ENCODE measurements around the gene MMS19.

The MMS19 gene

GRCh38 chr10:97454330-97455036, 43.7 kb downstream of the MMS19 start:
- H3K4me1 Mint-ChIP-seq (ENCODE audit: low read depth): peaks cover 8% of the 10 kb centered on the region
- H3K27me3 Mint-ChIP-seq (ENCODE audit: low read depth): no peaks in the 10 kb centered on the region
- no peaks in the 10 kb centered on the region for H3K9me3 Mint-ChIP-seq
- H3K4me3 Mint-ChIP-seq: no peak overlapping the region
- H3K27ac Mint-ChIP-seq: peak overlapping the region; percentile 32
- DNase-seq (ENCODE audit: low spot score): no peak
- peaks cover 49% of the 10 kb centered on the region for H3K36me3 Mint-ChIP-seq (ENCODE audit: low read depth)

- Mint-ChIP-seq H3K4me1 (ENCODE audit: low read depth) (peaks cover 16% of the 10 kb centered on the region), H3K4me3 (no peak overlapping the region), H3K36me3 (ENCODE audit: low read depth) (peaks cover 37% of the 10 kb centered on the region), H3K27ac (no peak overlapping the region), H3K27me3 (ENCODE audit: low read depth) (no peaks in the 10 kb centered on the region), H3K9me3 (no peaks in the 10 kb centered on the region)
- DNase-seq (ENCODE audit: low spot score): no peak
Observed at GRCh38 chr10:97452352-97452751, 45.9 kb downstream of the MMS19 start.

GRCh38 chr10:97451605-97452004, 46.6 kb downstream of the MMS19 start:
- no peak for DNase-seq (ENCODE audit: low spot score)
- H3K27me3 Mint-ChIP-seq (ENCODE audit: low read depth): no peaks in the 10 kb centered on the region
- H3K4me1 Mint-ChIP-seq (ENCODE audit: low read depth): peaks cover 18% of the 10 kb centered on the region
- no peak overlapping the region for H3K4me3 Mint-ChIP-seq
- no peak overlapping the region for H3K27ac Mint-ChIP-seq
- H3K9me3 Mint-ChIP-seq: no peaks in the 10 kb centered on the region
- peaks cover 34% of the 10 kb centered on the region for H3K36me3 Mint-ChIP-seq (ENCODE audit: low read depth)

- Mint-ChIP-seq H3K36me3 (ENCODE audit: low read depth) (peaks cover 31% of the 10 kb centered on the region), H3K27ac (no peak overlapping the region), H3K4me3 (no peak overlapping the region), H3K4me1 (ENCODE audit: low read depth) (peaks cover 20% of the 10 kb centered on the region), H3K9me3 (no peaks in the 10 kb centered on the region), H3K27me3 (ENCODE audit: low read depth) (no peaks in the 10 kb centered on the region)
- DNase-seq (ENCODE audit: low spot score): no peak
Observed at GRCh38 chr10:97450828-97451227, 47.4 kb downstream of the MMS19 start.

GRCh38 chr10:97445722-97446639, 52.2 kb downstream of the MMS19 start, which contains the start of the genes EXOSC1 and ZDHHC16:
EXOSC1 (minus strand) TSS chr10:97446006; CDS start chr10:97445985, 21 bp downstream.
ZDHHC16 (plus strand) TSS chr10:97446175; CDS start chr10:97451676, 5,501 bp downstream.
- H3K36me3 Mint-ChIP-seq (ENCODE audit: low read depth): peaks cover 14% of the 10 kb centered on the region
- H3K4me1 Mint-ChIP-seq (ENCODE audit: low read depth): peaks cover 29% of the 10 kb centered on the region
- peak; percentile 96 for DNase-seq (ENCODE audit: low spot score)
- peak within 1 kb of the TSS; percentile 91 for H3K4me3 Mint-ChIP-seq
- H3K27me3 Mint-ChIP-seq (ENCODE audit: low read depth): no peaks in the 10 kb centered on the region
- H3K9me3 Mint-ChIP-seq: no peaks in the 10 kb centered on the region
- peak within 1 kb of the TSS; percentile 78 for H3K27ac Mint-ChIP-seq

- Mint-ChIP-seq H3K9me3 (no peaks in the 10 kb centered on the region), H3K4me1 (ENCODE audit: low read depth) (peaks cover 29% of the 10 kb centered on the region), H3K36me3 (ENCODE audit: low read depth) (peaks cover 16% of the 10 kb centered on the region), H3K27ac (peak overlapping the region; percentile 78), H3K4me3 (peak overlapping the region; percentile 91), H3K27me3 (ENCODE audit: low read depth) (no peaks in the 10 kb centered on the region)
- no peak for DNase-seq (ENCODE audit: low spot score)
Observed at GRCh38 chr10:97445357-97445721, 52.9 kb downstream of the MMS19 start.

- Mint-ChIP-seq H3K27ac (peak overlapping the region; percentile 6), H3K36me3 (ENCODE audit: low read depth) (peaks cover 20% of the 10 kb centered on the region), H3K4me1 (ENCODE audit: low read depth) (peaks cover 26% of the 10 kb centered on the region), H3K4me3 (peak overlapping the region; percentile 91), H3K9me3 (no peaks in the 10 kb centered on the region), H3K27me3 (ENCODE audit: low read depth) (no peaks in the 10 kb centered on the region)
- DNase-seq (ENCODE audit: low spot score): no peak
Observed at GRCh38 chr10:97444212-97444611, 54.0 kb downstream of the MMS19 start.

- Mint-ChIP-seq H3K9me3 (no peaks in the 10 kb centered on the region), H3K4me3 (no peak overlapping the region), H3K27me3 (ENCODE audit: low read depth) (no peaks in the 10 kb centered on the region), H3K36me3 (ENCODE audit: low read depth) (peaks cover 25% of the 10 kb centered on the region), H3K4me1 (ENCODE audit: low read depth) (peaks cover 18% of the 10 kb centered on the region), H3K27ac (no peak overlapping the region)
- DNase-seq (ENCODE audit: low spot score): no peak
Observed at GRCh38 chr10:97442277-97442676, 55.9 kb downstream of the MMS19 start.

GRCh38 chr10:97435211-97435610, 63.0 kb downstream of the MMS19 start:
- Mint-ChIP-seq H3K9me3 (no peaks in the 10 kb centered on the region), H3K27ac (no peak overlapping the region), H3K27me3 (ENCODE audit: low read depth) (no peaks in the 10 kb centered on the region), H3K4me3 (no peak overlapping the region), H3K4me1 (ENCODE audit: low read depth) (peaks cover 2% of the 10 kb centered on the region), H3K36me3 (ENCODE audit: low read depth) (peaks cover 50% of the 10 kb centered on the region)
- no peak for DNase-seq (ENCODE audit: low spot score)

- no peak overlapping the region for H3K4me3 Mint-ChIP-seq
- H3K9me3 Mint-ChIP-seq: no peaks in the 10 kb centered on the region
- H3K27me3 Mint-ChIP-seq (ENCODE audit: low read depth): no peaks in the 10 kb centered on the region
- peaks cover 4% of the 10 kb centered on the region for H3K4me1 Mint-ChIP-seq (ENCODE audit: low read depth)
- H3K27ac Mint-ChIP-seq: no peak overlapping the region
- peaks cover 52% of the 10 kb centered on the region for H3K36me3 Mint-ChIP-seq (ENCODE audit: low read depth)
- no peak for DNase-seq (ENCODE audit: low spot score)
Observed at GRCh38 chr10:97434557-97434956, 63.7 kb downstream of the MMS19 start.

GRCh38 chr10:97434055-97434454, 64.2 kb downstream of the MMS19 start:
- Mint-ChIP-seq H3K27ac (no peak overlapping the region), H3K36me3 (ENCODE audit: low read depth) (peaks cover 54% of the 10 kb centered on the region), H3K4me3 (no peak overlapping the region), H3K4me1 (ENCODE audit: low read depth) (peaks cover 8% of the 10 kb centered on the region), H3K27me3 (ENCODE audit: low read depth) (no peaks in the 10 kb centered on the region), H3K9me3 (no peaks in the 10 kb centered on the region)
- DNase-seq (ENCODE audit: low spot score): no peak

GRCh38 chr10:97428572-97428981, 69.6 kb downstream of the MMS19 start:
- Mint-ChIP-seq H3K27me3 (ENCODE audit: low read depth) (peaks cover 2% of the 10 kb centered on the region), H3K9me3 (no peaks in the 10 kb centered on the region), H3K4me1 (ENCODE audit: low read depth) (peaks cover 31% of the 10 kb centered on the region), H3K4me3 (peak overlapping the region; percentile 92), H3K36me3 (ENCODE audit: low read depth) (peaks cover 56% of the 10 kb centered on the region), H3K27ac (peak overlapping the region; percentile 88)
- no peak for DNase-seq (ENCODE audit: low spot score)

GRCh38 chr10:97427571-97428179, 70.5 kb downstream of the MMS19 start:
- Mint-ChIP-seq H3K9me3 (no peaks in the 10 kb centered on the region), H3K4me3 (peak overlapping the region; percentile 92), H3K36me3 (ENCODE audit: low read depth) (peaks cover 55% of the 10 kb centered on the region), H3K27ac (peak overlapping the region; percentile 94), H3K4me1 (ENCODE audit: low read depth) (peaks cover 40% of the 10 kb centered on the region), H3K27me3 (ENCODE audit: low read depth) (peaks cover 2% of the 10 kb centered on the region)
- no peak for DNase-seq (ENCODE audit: low spot score)

All from T-helper 2 cell treated with Interferon-gamma antibody and Interleukin-4, amounts not matched to agents 5 μg/mL and 100 μg/mL, for 36 hours (primary cell).